Fibroblast of lung (primary cell): ENCODE data around the gene EPHB2. TPM values are rescaled to one million over a fixed set of nuclear protein-coding genes. Genes with fewer than 3 reads are reported as not detected.
A peak's percentile ranks its signal among the peaks of the same experiment; 100 is the strongest.

Source experiments
- DNase-seq, 2 donors: peaks; one replicate each; pipeline versions ENCODE4 v3.0.0 to v3.0.0-alpha.2; 2010; ENCODE audit warnings: low read depth in 2 of 2
- H2AFZ ChIP-seq: 2 replicates; pipeline ENCODE4 v1.5.1; 2012; ENCODE audit warnings: low read length, control low read depth, inconsistent platforms
- H3K27ac ChIP-seq: 2 replicates; pipeline ENCODE4 v1.5.1; 2011; ENCODE audit warnings: low read length, control low read depth; ENCODE audit not compliant: insufficient read depth
- H3K27me3 ChIP-seq: 2 replicates; pipeline ENCODE4 v1.5.1; 2011; ENCODE audit warnings: mild to moderate bottlenecking, low read length; ENCODE audit not compliant: control insufficient read depth, insufficient read depth
- H3K36me3 ChIP-seq: 2 replicates; pipeline ENCODE4 v1.5.1; 2011; ENCODE audit warnings: low read length; ENCODE audit not compliant: control insufficient read depth, insufficient read depth
- H3K4me1 ChIP-seq: 2 replicates; pipeline ENCODE4 v1.5.1; 2011; ENCODE audit warnings: low read length; ENCODE audit not compliant: control insufficient read depth, insufficient read depth; ENCODE audit errors: extremely low read depth
- H3K4me2 ChIP-seq: 2 replicates; pipeline ENCODE4 v1.5.1; 2011; ENCODE audit warnings: low read length, control low read depth; ENCODE audit not compliant: insufficient read depth; ENCODE audit errors: extremely low read depth
- H3K4me3 ChIP-seq, 4 experiments: fragments of 200-600 bp in 1 of 4; sonication (generic) in 1 of 4; replicated peaks in 1 of 4; 2 replicates each; pipeline ENCODE4 v1.5.1; 2011 to 2016; ENCODE audit warnings: low read length in 4 of 4, low read depth in 3 of 4, mild to moderate bottlenecking in 3 of 4, control low read depth in 2 of 4, inconsistent platforms in 1 of 4, mixed read lengths in 1 of 4; ENCODE audit not compliant: insufficient read depth in 1 of 4; ENCODE audit errors: control extremely low read depth in 1 of 4
- H3K79me2 ChIP-seq: 2 replicates; pipeline ENCODE4 v1.5.1; 2012; ENCODE audit warnings: mild to moderate bottlenecking, low read length, inconsistent platforms; ENCODE audit not compliant: control insufficient read depth, insufficient read depth
- H3K9ac ChIP-seq: 2 replicates; pipeline ENCODE4 v1.5.1; 2011; ENCODE audit warnings: mild to moderate bottlenecking, low read length, control low read depth; ENCODE audit not compliant: insufficient read depth
- H3K9me3 ChIP-seq: 2 replicates; pipeline ENCODE4 v1.5.1; 2012; ENCODE audit warnings: low read depth, low read length; ENCODE audit not compliant: control insufficient read depth, insufficient read depth
- H4K20me1 ChIP-seq: 2 replicates; pipeline ENCODE4 v1.5.1; 2011; ENCODE audit warnings: low read length; ENCODE audit not compliant: control insufficient read depth, insufficient read depth; ENCODE audit errors: extremely low read depth
- CTCF ChIP-seq, 2 donors: IDR thresholded peaks in 1 of 2; conservative IDR thresholded peaks in 1 of 2; 1 replicate in 1 of 2; 2 replicates in 1 of 2; pipeline ENCODE4 v1.5.1; 2011 to 2012; ENCODE audit warnings: low read length in 2 of 2, control low read depth in 1 of 2, inconsistent platforms in 1 of 2, low read depth in 1 of 2, mild to moderate bottlenecking in 1 of 2
- EZH2 ChIP-seq: IDR thresholded peaks from 2 replicates; pipeline ENCODE4 v1.5.1; 2012; ENCODE audit warnings: low read length, control low read depth, mild to moderate bottlenecking; ENCODE audit errors: missing control alignments
- polyA plus RNA-seq, 2 donors: library from polyadenylated mRNA; depleted of rRNA in 1 of 2; stranded (reverse) in 1 of 2; unstranded in 1 of 2; fragments of >200 nt; gene quantifications; 2 replicates each; pipeline ENCODE4 v1.2.1, GENCODE V29; 2011 to 2012; ENCODE audit warnings: missing spikeins in 1 of 2
- total RNA-seq: library from RNA; depleted of rRNA; stranded (reverse); fragments of >200 nt; gene quantifications from 2 replicates; pipeline ENCODE4 v1.2.1, GENCODE V29; 2014

EPHB2 gene
- total and polyA plus RNA-seq, 2 donors (not counting 1 experiment from before 2014, with no cell fraction given), result 4.1 to 11.2 TPM

GRCh38 chr1:22920734-22921451 lies 210.3 kb downstream of the EPHB2 start:
- H3K4me1 ChIP-seq, result no peaks in the 10 kb centered on the region
- H3K4me3 ChIP-seq, result no peak overlapping the region
- H3K36me3 ChIP-seq, result no peaks in the 10 kb centered on the region
- no peak overlapping the region for H3K9ac ChIP-seq
- no peak overlapping the region for H3K4me2 ChIP-seq
- H4K20me1 ChIP-seq, result no peaks in the 10 kb centered on the region
- no peak overlapping the region for H3K27ac ChIP-seq
- H3K9me3 ChIP-seq, result peaks cover 2% of the 10 kb centered on the region
- no peak for DNase-seq
- no peak overlapping the region for H2AFZ ChIP-seq
- TF ChIP-seq EZH2 (no peak), CTCF (conservative IDR thresholded peaks at IDR 0.05 in 1 of 2, IDR thresholded peaks at IDR 0.05 in 1 of 2; ENCODE audit: low read depth in 1 of 2, low read length in 2 of 2) (no peak)
- no peaks in the 10 kb centered on the region for H3K27me3 ChIP-seq
- no peaks in the 10 kb centered on the region for H3K79me2 ChIP-seq

GRCh38 chr1:22921452-22922126 lies 210.9 kb downstream of the EPHB2 start:
- no peaks in the 10 kb centered on the region for H4K20me1 ChIP-seq
- H3K9ac ChIP-seq, result no peak overlapping the region
- no peaks in the 10 kb centered on the region for H3K4me1 ChIP-seq
- peaks cover 2% of the 10 kb centered on the region for H3K9me3 ChIP-seq
- peaks cover 4% of the 10 kb centered on the region for H3K27me3 ChIP-seq
- no peak overlapping the region for H2AFZ ChIP-seq
- H3K36me3 ChIP-seq, result no peaks in the 10 kb centered on the region
- no peak overlapping the region for H3K27ac ChIP-seq
- no peak for DNase-seq
- no peak overlapping the region for H3K4me3 ChIP-seq
- H3K79me2 ChIP-seq, result no peaks in the 10 kb centered on the region
- TF ChIP-seq EZH2 (no peak), CTCF (conservative IDR thresholded peaks at IDR 0.05 in 1 of 2, IDR thresholded peaks at IDR 0.05 in 1 of 2; ENCODE audit: low read depth in 1 of 2, low read length in 2 of 2) (no peak)
- H3K4me2 ChIP-seq, result no peak overlapping the region

GRCh38 chr1:22922640-22923039 lies 212.0 kb downstream of the EPHB2 start:
- Histone ChIP-seq H2AFZ (no peak overlapping the region), H3K9me3 (peaks cover 2% of the 10 kb centered on the region), H3K79me2 (no peaks in the 10 kb centered on the region), H3K9ac (no peak overlapping the region), H3K36me3 (no peaks in the 10 kb centered on the region), H3K4me2 (no peak overlapping the region), H3K4me1 (no peaks in the 10 kb centered on the region), H3K27ac (no peak overlapping the region), H4K20me1 (no peaks in the 10 kb centered on the region), H3K27me3 (peaks cover 5% of the 10 kb centered on the region), H3K4me3 (no peak overlapping the region)
- DNase-seq, result peak; percentile 8 to 26
- no peak for TF ChIP-seq EZH2
- no peak for TF ChIP-seq CTCF (conservative IDR thresholded peaks at IDR 0.05 in 1 of 2, IDR thresholded peaks at IDR 0.05 in 1 of 2; ENCODE audit: low read depth in 1 of 2, low read length in 2 of 2)
